Activated naive CD4-positive, alpha-beta T cell treated with anti-CD3 and anti-CD28 coated beads, Interleukin-2, amount 10 ng/mL, durations not matched to agents 7 days and 5 days (primary cell): ENCODE results near the gene FAM3B.
"Not testable (repeated sequence)": the region's sequence is repeated elsewhere in the genome, so short reads cannot be mapped to it uniquely, and the experiment has no call there.

Source experiments
- CTCF ChIA-PET: fragments of 350-600 bp; sonication (Branson Sonifier 250); formaldehyde crosslinking; loops from one replicate; lab custom pipeline; 2021; ENCODE audit warnings: antibody characterized with exemption; lab: Charles Lee
- DNase-seq: peaks from one replicate; pipeline ENCODE4 v3.0.0-alpha.2; 2020
- H3K27ac Mint-ChIP-seq: one replicate; pipeline ENCODE4 v1.8.0; 2021; ENCODE audit warnings: mild to moderate bottlenecking, moderate library complexity, mixed read lengths
- H3K27me3 Mint-ChIP-seq: one replicate; pipeline ENCODE4 v1.8.0; 2021; ENCODE audit warnings: mild to moderate bottlenecking, mixed read lengths
- H3K36me3 Mint-ChIP-seq: one replicate; pipeline ENCODE4 v1.8.0; 2021; ENCODE audit warnings: mixed read lengths
- H3K4me1 Mint-ChIP-seq: one replicate; pipeline ENCODE4 v1.8.0; 2021; ENCODE audit warnings: mixed read lengths
- H3K4me3 Mint-ChIP-seq: one replicate; pipeline ENCODE4 v1.8.0; 2021; ENCODE audit warnings: mild to moderate bottlenecking, moderate library complexity, mixed read lengths
- H3K9me3 Mint-ChIP-seq: one replicate; pipeline ENCODE4 v1.8.0; 2021; ENCODE audit warnings: mixed read lengths

The FAM3B gene

DNA sequence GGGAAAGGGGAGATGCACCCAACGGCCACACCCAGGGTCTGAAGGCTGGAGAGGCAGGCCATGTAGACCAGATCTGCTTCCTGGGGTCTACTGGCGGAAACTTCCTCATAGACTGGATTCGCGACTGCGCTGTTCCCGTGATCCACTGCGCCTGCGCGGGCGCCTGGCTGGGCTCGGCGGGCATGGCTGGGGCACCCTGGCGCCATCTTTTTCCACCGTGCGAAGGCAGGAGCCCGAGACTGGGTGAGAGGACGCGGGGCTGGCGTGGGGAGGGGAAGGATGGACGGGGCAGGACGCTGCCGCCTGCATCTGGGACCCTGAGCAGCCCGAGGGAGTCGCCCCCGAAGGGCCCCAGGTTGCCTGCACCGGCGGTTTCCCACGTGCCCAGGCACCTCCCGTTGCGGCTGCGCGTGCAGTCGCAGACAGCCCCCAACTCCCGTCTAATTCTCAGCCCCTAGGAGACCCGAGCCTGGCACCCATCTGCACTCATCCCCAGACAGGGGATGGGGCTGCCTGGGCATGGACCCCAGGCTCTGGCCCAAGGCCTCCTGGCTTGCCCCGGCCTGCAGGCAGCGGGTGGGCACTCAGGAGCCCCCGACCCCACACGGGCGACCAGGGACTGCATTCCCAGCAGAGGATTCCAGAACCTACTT, 12.4 kb upstream of the FAM3B start:
- Mint-ChIP-seq H3K4me1 (no peaks in the 10 kb centered on the region), H3K4me3 (no peak overlapping the region), H3K27ac (no peak overlapping the region), H3K27me3 (peaks cover 21% of the 10 kb centered on the region), H3K36me3 (no peaks in the 10 kb centered on the region), H3K9me3 (peaks cover 4% of the 10 kb centered on the region)
- no peak for DNase-seq
- CTCF ChIA-PET: no interaction called here

- H3K36me3 Mint-ChIP-seq: no peaks in the 10 kb centered on the region
- no peak overlapping the region for H3K4me3 Mint-ChIP-seq
- peaks cover 4% of the 10 kb centered on the region for H3K9me3 Mint-ChIP-seq
- peaks cover 38% of the 10 kb centered on the region for H3K27me3 Mint-ChIP-seq
- CTCF ChIA-PET: interaction anchor here (1.5 kb wide), 1 partner anchor 22 kb away, joined by 5 read pairs; no protein-coding TSS in a partner anchor
- no peaks in the 10 kb centered on the region for H3K4me1 Mint-ChIP-seq
- no peak overlapping the region for H3K27ac Mint-ChIP-seq
- no peak for DNase-seq
Measured at GRCh38 chr21:41307219-41307618, 9.4 kb upstream of the FAM3B start.

GRCh38 chr21:41313285-41314164, 3.1 kb upstream of the FAM3B start:
- H3K27ac Mint-ChIP-seq, H3K4me3 Mint-ChIP-seq, H3K9me3 Mint-ChIP-seq, CTCF ChIA-PET, DNase-seq, H3K36me3 Mint-ChIP-seq, H3K4me1 Mint-ChIP-seq: not testable (repeated sequence)
- peaks cover 68% of the 10 kb centered on the region for H3K27me3 Mint-ChIP-seq

DNA sequence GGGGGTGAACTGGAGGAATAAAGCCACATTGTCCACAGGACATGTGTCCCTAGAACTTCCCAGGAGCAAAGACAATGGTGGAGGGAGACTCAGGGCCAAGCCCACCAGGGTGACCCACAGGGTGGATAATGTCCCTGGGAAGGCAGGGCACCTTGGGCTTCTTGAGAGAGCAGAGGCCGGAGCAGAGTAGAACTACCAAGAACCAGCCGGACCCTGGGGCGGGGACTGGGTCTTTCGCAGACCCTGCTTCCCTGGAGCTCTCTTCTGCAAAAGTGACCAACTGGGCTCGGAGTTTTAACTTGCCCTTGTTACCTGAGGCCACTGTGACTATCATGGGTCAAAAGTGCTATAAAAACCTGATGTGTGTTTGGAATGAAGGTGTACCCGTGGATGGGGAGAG, 875 bp upstream of the FAM3B start:
- H3K36me3 Mint-ChIP-seq: no peaks in the 10 kb centered on the region
- CTCF ChIA-PET: no interaction called here
- H3K9me3 Mint-ChIP-seq: no peaks in the 10 kb centered on the region
- H3K27ac Mint-ChIP-seq: no peak overlapping the region
- peaks cover 5% of the 10 kb centered on the region for H3K4me1 Mint-ChIP-seq
- no peak overlapping the region for H3K4me3 Mint-ChIP-seq
- no peak for DNase-seq
- H3K27me3 Mint-ChIP-seq: peaks cover 73% of the 10 kb centered on the region

GRCh38 chr21:41317063-41317392, 427 bp downstream of the FAM3B start:
- H3K4me1 Mint-ChIP-seq: peaks cover 8% of the 10 kb centered on the region
- CTCF ChIA-PET: no interaction called here
- no peak overlapping the region for H3K4me3 Mint-ChIP-seq
- H3K27me3 Mint-ChIP-seq: peaks cover 79% of the 10 kb centered on the region
- no peak for DNase-seq
- no peaks in the 10 kb centered on the region for H3K36me3 Mint-ChIP-seq
- no peak overlapping the region for H3K27ac Mint-ChIP-seq
- no peaks in the 10 kb centered on the region for H3K9me3 Mint-ChIP-seq

DNA sequence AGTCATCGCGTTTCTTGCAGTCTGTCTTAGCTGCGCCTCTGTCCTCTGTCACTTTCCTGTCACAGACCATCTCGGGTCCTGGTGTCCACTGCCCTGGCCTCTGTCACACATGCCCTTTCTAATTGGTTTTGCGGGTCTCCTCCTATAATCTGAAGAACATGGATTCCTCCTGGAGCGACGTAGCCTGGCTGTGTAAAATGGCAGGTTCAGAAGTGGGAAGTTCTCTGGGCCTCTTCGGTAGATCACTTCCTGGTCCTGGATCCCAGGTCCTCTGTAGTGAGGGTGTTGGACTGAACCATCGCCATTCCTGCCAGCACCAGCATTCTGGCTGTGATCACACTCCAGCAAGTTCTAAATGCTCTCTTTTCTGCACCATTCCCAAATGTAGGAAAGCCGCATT, 857 bp downstream of the FAM3B start:
- Mint-ChIP-seq H3K36me3 (no peaks in the 10 kb centered on the region), H3K9me3 (no peaks in the 10 kb centered on the region), H3K27ac (no peak overlapping the region), H3K27me3 (peaks cover 81% of the 10 kb centered on the region), H3K4me3 (no peak overlapping the region), H3K4me1 (peaks cover 8% of the 10 kb centered on the region)
- CTCF ChIA-PET: no interaction called here
- no peak for DNase-seq

GRCh38 chr21:41318218-41318617, 1.6 kb downstream of the FAM3B start:
- no peak overlapping the region for H3K27ac Mint-ChIP-seq
- no peak overlapping the region for H3K4me3 Mint-ChIP-seq
- no peaks in the 10 kb centered on the region for H3K9me3 Mint-ChIP-seq
- peaks cover 8% of the 10 kb centered on the region for H3K4me1 Mint-ChIP-seq
- peaks cover 81% of the 10 kb centered on the region for H3K27me3 Mint-ChIP-seq
- no peaks in the 10 kb centered on the region for H3K36me3 Mint-ChIP-seq
- DNase-seq: no peak
- CTCF ChIA-PET: no interaction called here

GRCh38 chr21:41319273-41319672, 2.7 kb downstream of the FAM3B start:
- Mint-ChIP-seq H3K27ac (no peak overlapping the region), H3K27me3 (peaks cover 81% of the 10 kb centered on the region), H3K36me3 (no peaks in the 10 kb centered on the region), H3K9me3 (no peaks in the 10 kb centered on the region), H3K4me3 (no peak overlapping the region), H3K4me1 (peaks cover 8% of the 10 kb centered on the region)
- CTCF ChIA-PET: interaction anchor here (3.4 kb wide), 1 partner anchor 36 kb away, joined by 17 read pairs; no protein-coding TSS in a partner anchor
- DNase-seq: no peak

DNA sequence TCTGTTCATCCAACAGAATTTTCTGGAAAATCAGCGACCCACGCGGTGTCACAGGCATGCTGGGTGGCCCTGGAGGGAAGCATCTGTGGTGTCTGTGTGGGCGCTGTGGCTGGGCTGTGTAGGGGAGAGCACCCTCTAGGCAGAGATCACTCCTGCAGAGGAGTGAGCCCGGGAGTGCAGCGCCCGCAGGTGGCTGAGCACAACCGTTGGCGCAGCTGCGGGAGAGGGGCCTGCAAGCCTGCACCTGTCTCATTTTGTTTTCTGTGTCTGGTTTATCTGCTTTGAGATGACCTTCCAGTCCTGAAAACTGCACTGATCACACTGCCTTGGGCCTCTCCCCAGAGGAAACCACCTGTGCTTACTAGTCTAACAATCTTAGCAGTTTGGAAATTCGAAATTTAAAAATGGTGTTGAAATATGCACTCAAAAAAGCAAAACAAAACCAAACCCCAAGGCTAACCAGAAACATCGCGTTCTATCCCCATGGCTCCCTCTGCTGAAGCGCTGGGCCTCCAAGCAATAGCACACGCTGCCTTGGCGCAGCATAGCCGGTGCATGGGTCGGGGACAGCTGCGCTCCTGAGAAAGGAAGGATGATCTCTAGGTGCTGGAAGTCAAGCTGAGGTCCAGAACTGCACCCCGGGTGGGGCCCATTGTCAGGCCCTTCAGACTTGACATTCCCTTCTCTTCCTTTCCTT, 4.8 kb downstream of the FAM3B start:
- H3K27ac Mint-ChIP-seq: no peak overlapping the region
- CTCF ChIA-PET: interaction anchor here (3.4 kb wide), 1 partner anchor 38 kb away, joined by 17 read pairs; no protein-coding TSS in a partner anchor
- DNase-seq: no peak

DNA sequence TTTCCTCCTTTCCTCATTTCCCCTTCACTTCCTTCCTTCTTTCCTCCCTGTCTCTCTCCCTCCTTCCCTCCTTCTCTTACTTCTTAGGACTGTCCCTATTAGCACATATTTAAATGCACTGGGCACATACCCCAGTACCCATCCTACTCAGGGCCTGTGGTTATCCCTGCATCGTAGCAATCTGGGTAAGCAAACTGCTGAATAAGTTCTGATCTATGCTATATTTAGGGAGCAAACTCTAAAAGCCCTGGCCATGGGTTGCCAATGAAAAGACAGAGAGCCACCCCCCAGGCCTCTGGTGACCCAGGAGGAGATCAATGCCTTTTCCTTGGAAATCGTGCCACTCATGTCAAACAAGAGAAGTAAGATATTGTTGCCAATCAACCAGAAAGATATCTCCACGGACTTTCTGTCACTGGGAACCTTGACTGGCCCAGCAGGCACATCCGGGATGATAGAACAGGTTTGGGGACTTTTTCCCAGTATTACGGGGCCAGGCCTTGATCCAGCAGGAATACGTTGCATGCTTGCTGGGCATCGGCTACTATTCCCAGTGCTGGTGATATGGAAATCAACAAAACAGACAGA, 5.4 kb downstream of the FAM3B start:
- Mint-ChIP-seq H3K4me3 (no peak overlapping the region), H3K4me1 (peaks cover 8% of the 10 kb centered on the region), H3K27me3 (peaks cover 58% of the 10 kb centered on the region), H3K9me3 (no peaks in the 10 kb centered on the region), H3K27ac (no peak overlapping the region), H3K36me3 (no peaks in the 10 kb centered on the region)
- CTCF ChIA-PET: interaction anchor here (3.4 kb wide), 1 partner anchor 39 kb away, joined by 17 read pairs; no protein-coding TSS in a partner anchor
- DNase-seq: no peak

More for the DNA sequence above, 4.8 kb downstream of the FAM3B start:
- H3K27me3 Mint-ChIP-seq: peaks cover 64% of the 10 kb centered on the region
- no peaks in the 10 kb centered on the region for H3K36me3 Mint-ChIP-seq
- H3K4me1 Mint-ChIP-seq: peaks cover 8% of the 10 kb centered on the region
- H3K4me3 Mint-ChIP-seq: no peak overlapping the region
- H3K9me3 Mint-ChIP-seq: no peaks in the 10 kb centered on the region

GRCh38 chr21:41322496-41323382, 6.1 kb downstream of the FAM3B start:
- CTCF ChIA-PET: interaction anchor here (3.4 kb wide), 1 partner anchor 39 kb away, joined by 17 read pairs; no protein-coding TSS in a partner anchor

DNA sequence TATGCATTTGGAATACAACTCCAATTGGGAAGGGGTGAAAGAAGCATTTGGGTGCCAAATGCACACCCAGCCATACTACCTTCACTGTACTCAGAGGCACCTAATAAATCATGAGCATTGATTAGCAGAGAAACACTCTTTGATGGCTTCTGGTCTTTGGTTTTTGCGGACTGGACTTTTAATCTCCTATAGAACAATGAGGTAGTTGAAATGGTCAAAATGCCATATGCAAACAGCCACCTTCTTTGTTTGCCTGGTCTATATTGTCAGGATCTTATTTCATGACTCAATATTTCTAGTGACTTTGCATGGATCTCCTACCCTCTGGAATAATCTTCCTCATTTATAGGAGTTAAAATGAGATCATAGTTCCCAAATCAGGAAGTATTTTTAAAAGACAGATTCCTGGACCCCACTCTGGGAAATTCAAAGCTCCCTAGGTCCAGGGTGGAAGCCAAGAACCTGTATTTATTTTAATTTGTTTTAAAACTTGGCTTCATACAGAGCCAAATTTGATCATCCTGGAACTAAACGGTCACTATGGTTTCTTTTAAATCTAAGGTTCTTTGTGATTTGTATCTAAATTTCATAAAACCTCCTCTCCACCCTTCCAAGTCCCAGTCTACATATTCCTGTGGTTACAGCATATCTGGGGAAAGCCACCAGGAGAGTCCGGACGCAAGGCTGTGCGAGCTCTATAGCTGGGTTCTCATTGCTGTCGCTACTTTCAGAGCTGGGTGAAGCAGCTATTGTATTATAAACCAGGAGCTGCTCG, 8.7 kb downstream of the FAM3B start:
- no peaks in the 10 kb centered on the region for H3K36me3 Mint-ChIP-seq
- peaks cover 4% of the 10 kb centered on the region for H3K4me1 Mint-ChIP-seq
- peaks cover 36% of the 10 kb centered on the region for H3K27me3 Mint-ChIP-seq
- no peak overlapping the region for H3K4me3 Mint-ChIP-seq
- no peaks in the 10 kb centered on the region for H3K9me3 Mint-ChIP-seq
- DNase-seq: no peak
- H3K27ac Mint-ChIP-seq: no peak overlapping the region
- CTCF ChIA-PET: no interaction called here

More at GRCh38 chr21:41322496-41323382, 6.1 kb downstream of the FAM3B start:
- peaks cover 51% of the 10 kb centered on the region for H3K27me3 Mint-ChIP-seq
- H3K4me3 Mint-ChIP-seq: no peak overlapping the region
- peaks cover 4% of the 10 kb centered on the region for H3K4me1 Mint-ChIP-seq
- no peaks in the 10 kb centered on the region for H3K9me3 Mint-ChIP-seq
- H3K27ac Mint-ChIP-seq: no peak overlapping the region
- no peak for DNase-seq
- H3K36me3 Mint-ChIP-seq: no peaks in the 10 kb centered on the region
